HEK293T (cell line): ENCODE data around the gene FOXN1.

Experiments
- ARNT ChIP-seq: fragments of 450-650 bp; IDR thresholded peaks from 2 replicates; pipeline ENCODE4 v1.6.1; 2017; ENCODE audit warnings: mild to moderate bottlenecking
- BHLHE40 ChIP-seq: fragments of 450-650 bp; IDR thresholded peaks from 2 replicates; pipeline ENCODE4 v1.6.1; 2016; ENCODE audit warnings: mild to moderate bottlenecking, moderate library complexity, borderline replicate concordance
- CTBP1 ChIP-seq: fragments of 450-650 bp; IDR thresholded peaks from 2 replicates; pipeline ENCODE4 v1.6.1; 2016; ENCODE audit warnings: borderline replicate concordance
- ELF4 ChIP-seq: fragments of 450-650 bp; IDR thresholded peaks from 2 replicates; pipeline ENCODE4 v1.6.1; 2017; ENCODE audit warnings: antibody characterized with exemption
- FOXK2 ChIP-seq: fragments of 450-650 bp; IDR thresholded peaks from 2 replicates; pipeline ENCODE4 v1.6.1; 2016; ENCODE audit warnings: mild to moderate bottlenecking
- FOXM1 ChIP-seq: fragments of 450-650 bp; IDR thresholded peaks from 2 replicates; pipeline ENCODE4 v1.6.1; 2017; ENCODE audit warnings: mild to moderate bottlenecking, borderline replicate concordance
- HDGF ChIP-seq: fragments of 450-650 bp; IDR thresholded peaks from 2 replicates; pipeline ENCODE4 v1.6.1; 2017; ENCODE audit warnings: antibody characterized with exemption, borderline replicate concordance
- L3MBTL2 ChIP-seq: fragments of 450-650 bp; conservative IDR thresholded peaks from 2 replicates; pipeline ENCODE4 v1.6.1; 2016; ENCODE audit warnings: mild to moderate bottlenecking
- LEF1 ChIP-seq: fragments of 450-650 bp; IDR thresholded peaks from 2 replicates; pipeline ENCODE4 v1.6.1; 2017; ENCODE audit warnings: mild to moderate bottlenecking, borderline replicate concordance
- NFRKB ChIP-seq: fragments of 450-650 bp; IDR thresholded peaks from 2 replicates; pipeline ENCODE4 v1.6.1; 2016; ENCODE audit warnings: mild to moderate bottlenecking, moderate library complexity
- SP1 ChIP-seq: fragments of 450-650 bp; IDR thresholded peaks from 2 replicates; pipeline ENCODE4 v1.6.1; 2017
- SUZ12 ChIP-seq: fragments of 450-650 bp; IDR thresholded peaks from 2 replicates; pipeline ENCODE4 v1.6.1; 2016; ENCODE audit warnings: mild to moderate bottlenecking
- TARDBP ChIP-seq: fragments of 450-650 bp; IDR thresholded peaks from 2 replicates; pipeline ENCODE4 v1.6.1; 2016
- ZNF384 ChIP-seq: fragments of 450-650 bp; IDR thresholded peaks from 2 replicates; pipeline ENCODE4 v1.6.1; 2016

DNA sequence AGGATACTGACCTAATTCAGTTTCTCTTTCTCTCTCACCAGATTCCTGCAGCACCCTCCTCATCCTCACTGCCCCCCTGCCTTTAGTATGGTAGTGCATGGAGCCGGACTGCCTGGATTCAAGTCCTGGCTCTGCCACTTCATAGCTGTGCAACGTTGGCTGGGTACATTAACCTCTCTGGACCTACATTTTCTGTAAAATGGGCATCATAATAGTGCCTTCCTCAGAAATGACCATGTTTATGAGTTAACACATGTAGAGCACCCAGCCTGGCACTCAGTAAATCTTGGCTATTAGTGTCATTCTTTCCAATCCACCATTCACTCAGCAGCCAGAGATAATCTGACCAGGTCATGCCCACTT lies 39.0 kb downstream of the FOXN1 start:
- TF ChIP-seq FOXK2 (no peak), CTBP1 (no peak), ZNF384 (no peak), NFRKB (no peak), BHLHE40 (no peak), LEF1 (no peak), SP1 (no peak), HDGF (no peak), ELF4 (no peak), SUZ12 (no peak), TARDBP (no peak), ARNT (no peak), FOXM1 (no peak), L3MBTL2 (no peak)
